Activated CD8-positive, alpha-beta memory T cell treated with anti-CD3 and anti-CD28 coated beads, Interleukin-2, amount 50 U/mL, for 4 hours (primary cell): ENCODE data around the gene DGKD.

Experiments used
- DNase-seq: peaks from one replicate; pipeline ENCODE4 v3.0.0-alpha.2; 2020

Gene DGKD

GRCh38 chr2:233338046-233338445 lies 16.2 kb upstream of the DGKD start:
- no peak for DNase-seq

DNA sequence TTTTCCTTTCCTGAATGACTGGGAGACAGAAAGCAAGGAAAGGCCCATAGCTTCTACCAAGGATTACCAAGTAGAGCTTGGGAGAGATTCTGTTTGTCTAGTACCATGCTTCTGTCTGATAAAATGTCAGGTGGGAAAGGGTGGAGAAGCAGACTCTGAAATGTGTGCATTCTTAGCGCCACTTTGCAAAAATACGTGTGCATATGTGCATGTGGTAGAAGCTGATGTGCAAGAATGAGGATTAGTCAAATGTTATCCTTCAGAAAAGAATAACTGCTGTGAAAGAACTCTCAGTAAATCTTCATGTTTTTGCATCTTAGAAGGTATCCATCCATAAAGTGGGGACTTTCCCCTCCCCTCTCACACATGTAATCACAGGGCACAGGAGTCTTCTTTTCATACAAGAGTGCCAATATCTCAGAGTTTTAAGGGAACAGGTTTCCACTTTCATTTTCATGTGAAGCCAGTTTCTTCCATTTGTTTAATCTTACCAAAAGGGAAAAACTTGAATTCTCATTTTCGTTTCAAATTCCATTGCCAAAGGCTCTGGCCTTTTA lies 15.4 kb upstream of the DGKD start:
- DNase-seq: no peak

DNA sequence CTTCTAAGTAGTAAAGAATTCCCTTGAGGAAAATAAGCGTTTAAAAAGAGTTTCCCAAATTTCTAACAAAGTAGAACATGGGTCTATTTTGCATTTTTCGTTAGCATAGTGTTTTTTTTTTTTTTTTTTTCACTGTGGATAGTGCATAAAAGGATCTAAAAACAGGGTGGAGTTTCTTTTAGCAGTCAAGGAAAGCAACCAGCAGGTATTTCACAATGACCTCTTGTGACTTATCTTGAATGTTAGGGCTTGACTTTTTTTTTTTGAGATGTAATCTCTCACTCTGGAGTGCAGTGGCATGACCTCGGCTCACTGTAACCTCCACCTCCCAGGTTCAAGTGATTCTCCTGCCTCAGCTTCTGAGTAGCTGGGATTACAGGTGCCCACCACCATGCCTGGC lies 14.9 kb upstream of the DGKD start:
- DNase-seq: no peak

- DNase-seq: no peak
These were observed 13.0 kb upstream of the DGKD start for GRCh38 chr2:233341296-233341695.

GRCh38 chr2:233342301-233342700 lies 12.0 kb upstream of the DGKD start:
- no peak for DNase-seq

GRCh38 chr2:233343171-233343705 lies 11.1 kb upstream of the DGKD start:
- DNase-seq: no peak

GRCh38 chr2:233346376-233346775 lies 7.9 kb upstream of the DGKD start:
- DNase-seq: no peak

GRCh38 chr2:233346930-233347329 lies 7.4 kb upstream of the DGKD start:
- no peak for DNase-seq

- DNase-seq: no peak
These were observed 5.0 kb upstream of the DGKD start for GRCh38 chr2:233349005-233349998.

GRCh38 chr2:233350708-233351107 lies 3.6 kb upstream of the DGKD start:
- DNase-seq: peak; percentile 59

DNA sequence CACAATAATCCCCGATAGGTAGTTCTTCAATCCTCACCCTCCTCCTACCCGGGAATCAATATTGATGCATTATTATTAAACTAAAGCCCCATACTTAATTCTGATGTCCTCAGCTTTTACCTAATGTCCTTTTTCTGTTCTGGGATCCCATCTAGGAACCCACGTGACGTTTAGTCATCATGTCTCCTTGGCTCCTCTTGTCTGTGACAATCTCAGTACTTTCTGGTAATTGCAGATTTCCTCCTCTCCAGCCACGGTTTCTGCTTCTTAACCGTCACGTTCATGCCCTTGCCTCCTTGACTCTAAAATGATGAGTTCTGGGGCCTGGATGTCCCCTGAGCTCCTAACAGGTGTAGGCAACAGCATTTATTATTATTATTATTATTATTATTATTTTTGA lies 2.9 kb upstream of the DGKD start:
- no peak for DNase-seq

DNA sequence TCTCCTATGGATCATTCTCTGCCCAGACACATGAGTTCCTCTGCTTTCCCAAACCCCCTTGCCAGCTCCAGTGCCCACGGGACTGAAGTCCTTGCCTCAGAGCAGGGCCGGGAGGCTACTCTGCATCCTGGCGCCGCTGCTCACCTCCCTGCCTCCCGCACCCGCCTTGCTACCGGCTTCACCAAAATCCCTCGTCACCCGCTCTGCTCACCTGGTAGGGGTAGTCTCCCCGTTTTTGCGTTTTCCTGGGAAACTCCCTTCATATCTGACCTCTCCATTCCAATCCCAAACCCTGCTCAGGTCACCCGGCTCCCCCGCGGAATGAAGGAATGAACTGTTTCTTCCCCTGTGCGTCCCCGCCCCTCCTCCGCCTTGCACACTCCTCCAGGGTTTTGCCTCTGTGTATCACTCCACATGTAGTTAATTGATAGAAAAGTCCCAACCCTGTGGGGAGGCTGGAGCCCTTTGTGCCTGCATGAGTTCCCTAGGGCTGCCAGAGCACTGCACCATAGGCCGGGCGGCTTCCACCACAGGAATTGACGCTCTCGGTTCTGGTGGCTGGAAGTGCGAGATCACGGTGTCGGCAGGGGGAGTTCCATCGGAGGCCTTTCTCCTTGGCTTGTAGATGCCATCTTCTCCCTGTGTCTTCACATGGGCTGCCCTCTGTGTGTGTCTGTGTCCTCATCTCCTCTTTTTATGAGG lies 2.0 kb upstream of the DGKD start:
- no peak for DNase-seq

GRCh38 chr2:233353101-233353768 lies 1.1 kb upstream of the DGKD start:
- no peak for DNase-seq

GRCh38 chr2:233354500-233354924 lies 218 bp downstream of the DGKD start:
- DNase-seq: no peak

DNA sequence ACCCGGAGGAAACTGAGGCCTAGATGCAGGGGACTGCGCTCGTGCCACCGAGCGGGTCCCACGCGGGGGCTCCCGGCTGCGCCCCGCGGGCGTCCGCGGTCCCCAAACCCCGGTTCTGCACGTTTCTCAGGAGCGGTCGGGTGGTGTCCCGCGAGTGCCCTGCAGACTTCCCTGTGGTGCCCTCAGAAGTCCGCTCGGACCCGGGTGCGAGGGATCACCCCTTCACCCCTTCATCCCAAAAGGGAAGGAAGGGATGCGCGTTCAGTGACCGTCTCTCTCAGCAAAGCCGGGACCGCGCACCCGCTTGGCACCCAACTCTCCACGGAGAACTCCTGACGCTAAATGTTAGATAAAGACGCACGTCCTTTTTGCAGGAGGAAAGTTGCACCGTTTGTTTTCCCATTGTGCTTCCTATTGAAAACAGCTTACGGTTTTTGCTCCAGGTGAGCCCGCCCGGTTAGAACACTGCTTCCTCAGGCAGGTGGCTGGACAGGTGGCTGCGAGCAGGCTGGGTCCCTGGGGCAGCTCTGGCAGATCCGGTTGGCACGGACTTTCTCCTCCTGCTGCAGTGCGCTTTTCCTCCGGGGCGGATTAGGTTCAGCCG lies 779 bp downstream of the DGKD start:
- DNase-seq: peak; percentile 24

DNA sequence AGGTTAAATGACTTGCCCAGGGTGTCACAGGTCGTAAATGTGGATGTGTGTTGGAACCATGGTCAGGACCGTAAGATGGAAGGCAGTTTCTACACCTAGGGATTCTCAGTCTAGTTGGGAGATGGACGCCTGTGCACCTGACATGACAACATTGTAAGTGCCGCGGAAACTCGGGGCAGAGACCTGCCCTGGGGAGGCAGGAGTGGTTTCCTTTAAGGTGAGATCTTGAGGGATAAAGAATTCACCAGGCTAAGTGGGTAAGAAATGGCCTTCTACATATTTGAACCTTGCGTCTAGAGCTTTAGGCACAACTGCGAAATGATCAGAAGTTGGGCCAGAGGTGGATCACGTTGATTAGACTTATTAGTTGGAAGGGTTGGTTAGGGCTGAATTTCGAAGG lies 1.6 kb downstream of the DGKD start:
- DNase-seq: no peak

- no peak for DNase-seq
These were observed 2.4 kb downstream of the DGKD start for GRCh38 chr2:233356546-233357308.

DNA sequence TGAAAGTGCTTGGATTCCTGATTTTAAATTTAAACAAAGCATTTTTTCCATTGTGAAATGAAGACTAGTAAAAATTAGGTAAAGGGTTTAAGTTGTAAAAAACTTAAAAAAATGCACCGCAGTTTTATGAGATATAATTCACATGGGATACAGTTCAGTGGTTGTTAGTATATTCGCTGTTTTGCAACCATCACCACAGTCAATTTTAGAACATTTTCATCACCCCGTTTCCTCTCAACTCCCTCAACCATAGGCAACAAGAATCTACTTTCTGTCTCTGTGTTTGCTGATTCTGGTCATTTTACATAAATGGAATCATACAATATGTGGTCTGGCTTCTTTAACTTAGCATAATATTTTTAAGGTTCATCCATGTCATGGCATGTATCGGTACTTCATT lies 4.0 kb downstream of the DGKD start:
- DNase-seq: no peak

GRCh38 chr2:233358947-233359346 lies 4.7 kb downstream of the DGKD start:
- no peak for DNase-seq

DNA sequence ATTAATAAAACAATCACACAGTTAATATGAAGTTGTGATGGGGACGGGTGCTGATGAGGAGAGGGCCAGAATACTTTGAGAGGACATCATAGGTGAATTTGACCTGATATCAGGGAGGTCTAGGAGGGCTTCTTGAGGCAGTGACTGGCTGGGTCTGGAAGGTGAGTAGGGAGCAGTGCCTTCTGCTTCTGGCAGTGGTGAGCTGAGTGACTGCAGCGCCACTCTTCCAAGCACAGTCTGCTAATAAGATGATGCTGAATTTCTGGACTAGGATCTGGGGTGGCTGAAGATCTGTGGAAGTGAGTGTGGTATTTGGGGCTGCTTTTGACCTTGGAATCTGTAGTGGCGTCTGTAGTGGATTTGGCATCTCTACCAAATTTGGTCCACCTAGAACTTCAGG lies 5.5 kb downstream of the DGKD start:
- DNase-seq: no peak

DNA sequence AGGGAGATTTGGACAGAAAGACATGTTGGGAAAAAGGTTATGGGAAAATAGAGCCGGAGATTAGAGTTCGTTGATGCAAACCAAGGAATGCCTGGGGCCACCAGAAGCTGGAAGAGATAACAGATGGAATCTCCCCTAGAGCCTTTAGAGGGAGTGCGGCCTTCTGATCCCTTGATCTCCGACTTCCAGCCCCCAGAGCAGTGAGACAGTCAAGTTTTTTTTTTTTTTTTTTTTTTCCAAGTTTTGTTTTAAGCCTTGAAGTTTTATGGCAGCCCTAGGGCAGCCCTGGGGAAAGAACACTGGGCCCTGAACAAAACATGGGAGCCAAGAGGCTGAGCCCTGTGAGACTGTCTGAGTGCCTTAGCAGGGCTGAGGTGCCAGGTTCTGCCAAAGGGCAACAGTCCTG lies 6.5 kb downstream of the DGKD start:
- DNase-seq: no peak

DNA sequence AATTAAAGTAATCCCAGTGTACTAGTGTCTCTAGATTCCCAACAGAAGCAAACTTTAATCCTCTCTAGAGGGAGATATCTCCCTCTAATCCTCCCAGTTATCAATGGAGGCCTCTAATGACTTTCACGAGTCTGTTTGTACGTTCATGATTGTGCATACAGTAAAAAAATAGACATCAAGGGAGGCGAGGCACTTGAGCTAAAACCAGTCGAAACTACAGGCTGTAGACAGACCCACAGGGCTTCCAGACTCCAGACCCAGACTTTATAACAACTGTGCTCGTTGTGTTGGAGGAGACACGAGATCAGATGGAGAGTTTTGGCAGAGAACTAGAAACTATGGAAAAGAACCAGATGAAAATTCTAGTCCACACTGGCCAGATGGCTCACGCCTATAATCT lies 7.0 kb downstream of the DGKD start:
- DNase-seq: no peak
